K562 (cell line): Measurements from ENCODE around the gene STOX2. TPM values are rescaled to one million over a fixed set of nuclear protein-coding genes. Genes with fewer than 3 reads are reported as not detected.

ENCODE experiments used
- ATAC-seq: fragments of 200-7000 bp; cut with Tn5 transposase; 3 replicates; pipeline ENCODE4 v1.9.1; 2020; ENCODE audit warnings: moderate library complexity
- BruUV-seq: library from RNA; stranded (reverse); fragments of 400-500 nt; replicated peaks from 2 replicates; lab custom pipeline; 2021; lab: Mats Ljungman, UMichigan
- CTCF ChIA-PET: fragments of 300-600 bp; formaldehyde crosslinking; extraction: SDS; loops from one replicate; lab custom pipeline; 2021; ENCODE audit warnings: low intra/inter-chr PET ratio; lab: Yijun Ruan, JAX
- POLR2A ChIA-PET: fragments of 300-600, 350-650 bp; sonication (Branson Sonifier 250); formaldehyde crosslinking; extraction: SDS; loops from one replicate; lab custom pipeline; 2021; ENCODE audit warnings: antibody characterized with exemption, inconsistent platforms; lab: Yijun Ruan, JAX
- DNase-seq, 4 experiments: peaks; one replicate each; pipeline versions ENCODE4 v3.0.0 to v3.0.0-alpha.2; 2011 to 2018; ENCODE audit warnings: low spot score in 3 of 4, mixed read lengths in 3 of 4; ENCODE audit errors: extremely low read depth in 1 of 4
- FAIRE-seq: peaks from 2 replicates; lab custom pipeline; 2011; peaks lifted over from hg19 to GRCh38; lab: Jason Lieb, UNC
- H2AFZ ChIP-seq: 2 replicates; pipeline ENCODE4 v1.6.0; 2011; ENCODE audit warnings: low read depth, low read length, control low read depth, inconsistent platforms
- H3K27ac ChIP-seq: fragments of 200-600 bp; 3 replicates; pipeline ENCODE4 v1.8.0; 2011; ENCODE audit warnings: low read depth, mild to moderate bottlenecking, control low read depth, inconsistent platforms, low read length, moderate library complexity, mixed read lengths; ENCODE audit errors: extremely low read depth
- H3K27me3 ChIP-seq, 2 experiments: fragments of 300-600 bp in 1 of 2; 2 replicates in 1 of 2; 3 replicates in 1 of 2; pipeline versions ENCODE4 v1.6.0 to v1.8.0; 2011; ENCODE audit warnings: inconsistent platforms in 2 of 2, low read length in 2 of 2, mild to moderate bottlenecking in 1 of 2, mixed read lengths in 1 of 2, moderate library complexity in 1 of 2; ENCODE audit not compliant: control insufficient read depth in 2 of 2, insufficient read depth in 2 of 2
- H3K36me3 ChIP-seq: fragments of 300-600 bp; 3 replicates; pipeline ENCODE4 v1.8.0; 2011; ENCODE audit warnings: mild to moderate bottlenecking, low read length, inconsistent platforms; ENCODE audit not compliant: control insufficient read depth, insufficient read depth
- H3K4me1 ChIP-seq, 2 experiments: fragments of 200-600 bp in 1 of 2; replicated peaks in 1 of 2; 2 replicates in 1 of 2; 3 replicates in 1 of 2; pipeline versions ENCODE4 v1.5.1 to v1.8.0; 2011; ENCODE audit warnings: inconsistent platforms in 2 of 2, low read length in 2 of 2, mild to moderate bottlenecking in 1 of 2, mixed read lengths in 1 of 2, moderate library complexity in 1 of 2; ENCODE audit not compliant: control insufficient read depth in 2 of 2, insufficient read depth in 2 of 2
- H3K4me2 ChIP-seq: 2 replicates; pipeline ENCODE4 v1.6.1; 2011; ENCODE audit warnings: low read length, control low read depth, inconsistent platforms, mixed read lengths; ENCODE audit not compliant: insufficient read depth
- H3K4me3 ChIP-seq: fragments of 200-600 bp; sonication (generic), shearing (Covaris generic); 2 replicates; pipeline ENCODE4 v1.5.1; 2016; ENCODE audit warnings: control low read depth, inconsistent platforms
- H3K79me2 ChIP-seq: fragments of 200-600 bp; 3 replicates; pipeline ENCODE4 v1.8.0; 2011; ENCODE audit warnings: low read length, inconsistent platforms; ENCODE audit not compliant: control insufficient read depth, insufficient read depth
- H3K9ac ChIP-seq, 2 experiments: 2 replicates each; pipeline versions ENCODE4 v1.6.0 to v1.6.1; 2011; ENCODE audit warnings: low read depth in 2 of 2, low read length in 2 of 2, control low read depth in 1 of 2, inconsistent platforms in 1 of 2, mild to moderate bottlenecking in 1 of 2, mixed read lengths in 1 of 2; ENCODE audit not compliant: insufficient read depth in 1 of 2
- H3K9me1 ChIP-seq: one replicate; pipeline ENCODE4 v1.6.0; 2011; ENCODE audit warnings: inconsistent platforms, mild to moderate bottlenecking, low read length, moderate library complexity; ENCODE audit not compliant: control insufficient read depth, insufficient read depth
- H3K9me3 ChIP-seq: replicated peaks from 2 replicates; pipeline ENCODE4 v1.5.1; 2011; ENCODE audit warnings: low read depth, low read length, inconsistent platforms; ENCODE audit not compliant: control insufficient read depth, insufficient read depth
- H4K20me1 ChIP-seq: replicated peaks from 2 replicates; pipeline ENCODE4 v1.6.1; 2011; ENCODE audit warnings: low read length, inconsistent platforms, mixed read lengths; ENCODE audit not compliant: control insufficient read depth, insufficient read depth
- CHAMP1 ChIP-seq: fragments of 450-650 bp; IDR thresholded peaks from 2 replicates; pipeline ENCODE4 v1.6.1; 2016; ENCODE audit warnings: mild to moderate bottlenecking
- EHMT2 ChIP-seq: fragments of 450-650 bp; IDR thresholded peaks from 2 replicates; pipeline ENCODE4 v1.6.1; 2018; ENCODE audit warnings: antibody characterized with exemption
- GTF2A2 ChIP-seq: IDR thresholded peaks from 2 replicates; pipeline ENCODE4 v1.6.1; 2016; ENCODE audit warnings: mild to moderate bottlenecking, missing genetic modification characterization, missing compliant biosample characterization
- MYC ChIP-seq, 2 experiments: fragments of 250-450 bp in 1 of 2; sonication (Bioruptor Pico) in 1 of 2; IDR thresholded peaks; 2 replicates each; pipeline versions ENCODE4 v1.5.1 to v1.6.1; 2012 to 2021; ENCODE audit warnings: low read depth in 2 of 2, borderline replicate concordance in 1 of 2, improper control_type of control experiment in 1 of 2, low read length in 1 of 2, mild to moderate bottlenecking in 1 of 2, moderate library complexity in 1 of 2
- NONO ChIP-seq, 2 experiments: fragments of 200-400 bp in 1 of 2; fragments of 450-650 bp in 1 of 2; formaldehyde crosslinking in 1 of 2; IDR thresholded peaks; 2 replicates each; pipeline ENCODE4 v1.6.1; 2017; ENCODE audit warnings: low read depth in 2 of 2, mild to moderate bottlenecking in 2 of 2, moderate library complexity in 2 of 2, low read length in 1 of 2
- WGBS: fragments of 100-300 bp; shearing (Covaris generic); methylation state at CpG from one replicate; pipeline ENCODE4 v1.1.6; 2016; ENCODE audit warnings: low coverage, mixed read lengths; ENCODE audit not compliant: insufficient coverage; ENCODE audit errors: missing lambda C conversion rate; 5-methylcytosine and 5-hydroxymethylcytosine counted together
- in situ Hi-C: fragments of 300-500 bp; cut with MboI; formaldehyde crosslinking; loops from 4 replicates; pipeline ENCODE4 v1.15.0; 2018; ENCODE audit warnings: inconsistent platforms, mixed read lengths
- intact Hi-C: fragments of 100-400 bp; cut with micrococcal nuclease; formaldehyde crosslinking; loops from 2 replicates; pipeline ENCODE4 v1.14.2; 2022
- polyA plus RNA-seq, 8 experiments: library from polyadenylated mRNA; depleted of rRNA in 4 of 8; stranded (reverse) in 5 of 8; unstranded in 3 of 8; fragments of >200 nt; fragmentation: Nextera tagmentation in 2 of 8; fragmentation: Illumina TruSeq in 1 of 8; extraction: Ambion mirVana in 2 of 8; extraction: Trizol in 1 of 8; gene quantifications; 2 replicates each; pipeline versions ENCODE4 v1.2.1 to v1.2.3, GENCODE V29; 2011 to 2014; ENCODE audit warnings: inconsistent platforms in 1 of 8, missing spikeins in 1 of 8
- total RNA-seq, 7 experiments: library from RNA; depleted of rRNA in 6 of 7; stranded (reverse); fragments of >200 nt in 6 of 7; fragmentation: Illumina TruSeq in 2 of 7; extraction: Trizol in 2 of 7; gene quantifications; 2 replicates each; pipeline versions ENCODE4 v1.2.1 to v1.2.3, GENCODE V29; 2011 to 2021; ENCODE audit warnings: low replicate concordance in 1 of 7

Gene STOX2
- total and polyA plus RNA-seq, 9 of the 15 experiments (the other 6 are each of a cell fraction or from before 2014, with no cell fraction given): not detected

GRCh38 chr4:183919141-183919540, 14.0 kb downstream of the STOX2 start:
- POLR2A ChIA-PET: no interaction called here
- FAIRE-seq (no peak), ATAC-seq (peak; percentile 54; the same call in 2 of the 3 replicates), DNase-seq (no peak)
- H4K20me1 ChIP-seq: no peaks in the 10 kb centered on the region
- TF ChIP-seq EHMT2 (no peak), MYC (IDR thresholded peaks at IDR 0.05; ENCODE audit: low read depth, low read length) (no peak), MYC (CRISPR knock-in tag; IDR thresholded peaks at IDR 0.05; ENCODE audit: borderline replicate concordance, low read depth) (no peak)
- in situ Hi-C loops: no loop called here
- 2% methylated on average over 11 of the region's 12 CpGs for WGBS
- CTCF ChIA-PET: no interaction called here
- no peak overlapping the region for H3K4me2 ChIP-seq
- H3K27me3 ChIP-seq: peaks cover 33 to 43% of the 10 kb centered on the region in 2 experiments
- no peaks in the 10 kb centered on the region for H3K4me1 ChIP-seq
- H3K36me3 ChIP-seq: no peaks in the 10 kb centered on the region
- no peak overlapping the region for H2AFZ ChIP-seq
- no peak overlapping the region for H3K27ac ChIP-seq
- intact Hi-C loops: no loop called here
- H3K9ac ChIP-seq: no peak overlapping the region
- H3K4me3 ChIP-seq: no peak overlapping the region
- H3K79me2 ChIP-seq: no peaks in the 10 kb centered on the region
- H3K9me1 ChIP-seq: no peaks in the 10 kb centered on the region
- H3K9me3 ChIP-seq: no peaks in the 10 kb centered on the region
- no TSS peak for BruUV-seq

GRCh38 chr4:183920512-183920911, 15.4 kb downstream of the STOX2 start:
- no peak overlapping the region for H3K4me2 ChIP-seq
- BruUV-seq: no TSS peak
- FAIRE-seq: no peak

More at GRCh38 chr4:183920512-183920911, 15.4 kb downstream of the STOX2 start:
- no peak overlapping the region for H3K9ac ChIP-seq
- no peaks in the 10 kb centered on the region for H3K9me1 ChIP-seq
- POLR2A ChIA-PET: no interaction called here
- intact Hi-C loops: no loop called here
- TF ChIP-seq GTF2A2 (tag) (no peak), NONO (IDR thresholded peaks at IDR 0.05; ENCODE audit: low read depth in 2 of 2, low read length in 1 of 2) (no peak), CHAMP1 (no peak)
- TF ChIP-seq, all 486 proteins: peak for 0
- no peaks in the 10 kb centered on the region for H4K20me1 ChIP-seq
- peaks cover 28 to 47% of the 10 kb centered on the region in 2 experiments; a peak in 4 of 5 replicates for H3K27me3 ChIP-seq
- H3K4me3 ChIP-seq: no peak overlapping the region
- DNase-seq (no peak), ATAC-seq (no peak)
- CTCF ChIA-PET: no interaction called here
- H2AFZ ChIP-seq: no peak overlapping the region
- no peaks in the 10 kb centered on the region for H3K4me1 ChIP-seq
- no peaks in the 10 kb centered on the region for H3K79me2 ChIP-seq
- H3K36me3 ChIP-seq: no peaks in the 10 kb centered on the region
- WGBS: 3% methylated on average over 3 of the region's 3 CpGs
- in situ Hi-C loops: no loop called here
- no peaks in the 10 kb centered on the region for H3K9me3 ChIP-seq
- H3K27ac ChIP-seq: no peak overlapping the region
